ENCODE data around the gene DMD.

Gene DMD

DNA sequence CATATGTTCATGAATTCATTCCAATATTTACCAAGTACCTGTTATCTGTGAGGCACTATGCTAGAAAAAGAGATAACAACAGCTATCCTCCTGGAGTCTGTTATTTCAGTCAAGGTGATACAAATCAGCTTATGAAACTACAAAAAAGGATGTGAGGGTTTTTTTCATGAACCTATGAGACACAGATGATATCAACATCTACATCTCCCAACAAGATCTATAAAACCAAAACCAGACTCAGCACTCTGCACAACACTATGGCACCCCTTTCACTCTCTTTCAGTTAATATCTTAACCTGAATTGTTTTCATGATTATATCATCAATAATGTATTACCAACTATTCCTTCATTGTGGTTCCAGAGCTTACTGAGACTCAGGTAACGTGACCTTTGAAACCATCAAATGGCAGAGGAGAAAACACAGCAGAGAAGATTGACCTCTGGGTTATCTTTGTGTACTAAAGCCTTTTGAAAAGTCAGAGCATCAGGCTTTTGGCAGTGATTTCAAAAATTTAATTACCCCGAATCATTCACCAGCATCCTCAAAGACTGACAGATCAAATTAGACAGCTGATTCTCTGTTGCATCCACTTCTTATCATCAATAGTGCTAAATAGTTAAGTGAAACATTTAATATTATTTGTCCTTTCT lies 1894.9 kb downstream of the DMD start:
- DNase-seq = no peak

DNA sequence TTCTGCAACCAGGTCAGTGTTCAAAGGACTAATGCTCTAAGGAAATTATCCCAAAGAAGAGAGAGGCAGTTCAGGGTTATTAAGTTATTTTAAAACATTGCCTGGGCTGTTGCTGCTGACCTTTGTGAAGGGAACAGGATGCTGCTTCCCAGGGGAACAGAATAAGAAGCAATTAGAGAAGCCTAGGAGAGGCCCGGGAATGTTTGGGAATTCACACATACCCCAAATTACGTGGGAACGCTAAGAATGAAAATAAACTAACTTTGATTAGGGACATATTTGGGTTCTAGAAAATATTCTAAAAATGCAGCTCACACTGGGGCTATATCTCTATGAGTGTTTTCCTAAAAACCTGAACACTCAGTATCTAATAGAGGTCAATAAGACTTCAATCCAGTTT lies 1896.4 kb downstream of the DMD start:
- no peak for DNase-seq

- no peak for DNase-seq
Measured at GRCh38 chrX:31307952-31308351, 1903.4 kb downstream of the DMD start.

- no peak for DNase-seq
Measured at GRCh38 chrX:31302573-31303075, 1908.7 kb downstream of the DMD start.

DNA sequence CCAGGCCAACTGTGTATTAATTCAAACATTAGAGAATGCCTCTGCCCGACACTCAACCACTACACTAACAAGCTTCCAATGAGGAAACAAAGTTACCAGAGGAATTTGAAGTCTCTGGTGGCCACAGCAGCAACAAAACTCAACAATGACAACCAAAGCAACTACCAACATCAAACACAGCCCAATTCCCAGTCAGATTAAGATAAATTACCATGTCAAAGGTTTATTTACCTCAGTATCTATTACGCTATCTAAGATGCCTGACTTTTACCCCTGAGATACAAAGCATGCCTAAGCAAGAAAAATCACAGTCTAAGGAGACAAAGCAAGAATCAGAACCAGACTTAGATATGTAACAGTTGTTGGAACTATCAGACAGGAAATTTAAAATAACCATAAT lies 1909.4 kb downstream of the DMD start:
- DNase-seq = no peak

- no peak for DNase-seq
Measured at GRCh38 chrX:31301203-31301602, 1910.1 kb downstream of the DMD start.

- DNase-seq = no peak
Measured at GRCh38 chrX:31298916-31299315, 1912.4 kb downstream of the DMD start.

- DNase-seq = no peak
Measured at GRCh38 chrX:31297881-31298280, 1913.5 kb downstream of the DMD start.

- DNase-seq = no peak
Measured at GRCh38 chrX:31294475-31294874, 1916.9 kb downstream of the DMD start.

DNA sequence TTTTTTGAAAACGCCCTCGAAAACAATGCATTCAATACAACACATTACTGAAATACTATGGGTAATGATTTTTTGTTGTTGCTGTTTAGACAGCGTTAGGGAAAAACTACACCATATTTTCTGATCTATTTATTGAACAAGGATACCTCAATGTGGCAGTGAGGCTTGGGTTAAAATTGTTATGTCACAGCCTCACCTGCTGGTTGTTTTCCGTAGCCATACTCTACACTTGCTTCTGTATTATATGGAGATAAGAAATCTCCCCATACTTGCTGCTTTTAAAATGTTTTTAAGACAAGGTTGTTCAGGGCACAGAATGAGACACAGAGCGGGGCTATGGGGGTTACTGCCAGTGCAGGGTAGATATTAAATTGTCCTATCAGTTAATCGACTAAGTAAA lies 1917.9 kb downstream of the DMD start:
- DNase-seq = no peak

- DNase-seq = no peak
Measured at GRCh38 chrX:31291131-31291530, 1920.2 kb downstream of the DMD start.

- no peak for DNase-seq
Measured at GRCh38 chrX:31287861-31288260, 1923.5 kb downstream of the DMD start.

DNA sequence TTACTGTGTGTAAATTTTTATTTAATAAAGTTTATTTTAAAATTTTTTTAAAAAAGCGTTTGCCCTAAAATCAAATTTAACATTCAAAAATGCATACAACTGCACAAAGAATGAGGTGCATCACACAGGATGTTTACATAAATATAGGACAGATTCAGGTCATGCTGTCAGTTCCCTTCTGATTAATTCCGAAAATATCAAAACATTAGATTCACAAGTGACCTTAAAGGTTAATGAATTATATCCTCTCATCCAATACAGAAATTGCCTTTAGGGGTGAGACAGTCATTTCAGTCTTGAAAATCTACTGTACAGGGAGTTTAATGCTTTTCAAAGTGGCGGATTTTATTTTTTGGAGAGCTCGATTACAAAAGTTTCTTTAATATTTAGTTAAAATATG lies 1930.8 kb downstream of the DMD start:
- DNase-seq = no peak

DNA sequence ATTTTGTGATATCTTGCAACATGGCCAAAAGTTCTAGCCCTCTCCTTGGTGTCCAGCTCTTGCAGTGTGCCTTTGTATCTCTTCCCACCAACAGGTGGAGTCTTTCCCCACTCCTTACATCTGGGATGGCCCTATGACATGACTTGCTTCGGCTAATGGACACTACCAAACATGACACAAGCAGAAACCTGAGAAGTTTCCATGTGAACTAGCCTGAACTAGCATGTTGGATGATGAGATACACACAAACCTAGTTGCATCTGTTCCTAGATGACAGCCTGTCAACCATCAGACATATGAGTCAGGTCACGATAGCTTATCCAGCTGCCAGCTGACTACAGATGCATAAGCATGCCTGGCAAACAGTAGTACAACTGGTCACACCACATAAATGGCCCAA lies 1932.0 kb downstream of the DMD start:
- no peak for DNase-seq

DNA sequence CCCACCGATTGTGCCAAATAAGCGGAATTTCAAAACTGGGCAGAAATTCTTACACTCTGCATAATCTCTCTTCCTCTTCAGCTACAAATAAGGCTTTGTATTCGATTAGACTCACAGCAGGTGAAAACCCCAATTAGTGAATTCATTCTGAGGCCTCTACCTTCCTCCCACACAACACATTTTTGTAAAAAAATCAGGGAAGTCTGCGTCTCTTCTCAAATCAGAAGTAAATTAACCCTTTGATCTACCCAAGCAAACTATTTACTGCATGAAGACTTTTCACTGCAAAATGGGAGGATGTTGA lies 1938.9 kb downstream of the DMD start:
- no peak for DNase-seq

DNA sequence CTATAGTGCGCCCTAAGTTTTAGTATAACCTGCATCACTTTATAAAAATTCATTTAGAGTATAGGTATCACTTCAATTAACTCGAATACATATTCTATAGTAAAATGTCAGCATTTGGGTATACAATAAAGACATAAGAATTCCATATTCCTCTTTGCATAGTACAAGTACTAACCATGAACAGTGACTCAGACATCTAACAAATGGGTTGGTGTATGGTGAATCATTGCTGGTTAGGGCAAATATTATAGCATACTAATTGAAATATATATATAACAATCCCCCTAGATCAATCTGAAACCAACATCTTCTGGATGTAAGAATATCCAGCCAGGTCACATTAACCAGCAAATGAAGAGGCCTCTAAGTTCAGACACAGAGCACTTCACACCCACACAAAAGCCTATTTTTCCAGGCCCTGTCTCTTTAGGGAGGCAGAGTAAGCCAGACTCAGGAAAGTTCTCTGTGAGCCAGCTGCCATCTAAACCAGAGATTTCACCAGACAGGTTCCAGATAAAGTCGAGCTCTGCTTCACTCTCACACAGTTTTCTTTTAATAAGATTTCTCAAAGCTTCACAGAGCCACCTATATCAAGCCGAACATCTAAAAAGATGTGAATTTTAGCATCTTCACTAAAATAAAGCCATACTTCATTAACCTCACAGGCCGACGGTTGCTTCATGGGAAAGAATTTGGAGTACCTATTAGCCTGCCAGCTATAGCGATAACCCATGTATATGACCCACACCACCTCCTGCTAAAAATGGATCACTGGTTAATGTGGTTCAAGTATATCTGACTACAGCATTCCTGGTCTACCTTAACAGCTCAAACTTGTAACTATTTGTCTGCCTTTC lies 1939.5 kb downstream of the DMD start:
- no peak for DNase-seq

GRCh38 chrX:31269914-31270313 lies 1941.4 kb downstream of the DMD start:
- no peak for DNase-seq

DNA sequence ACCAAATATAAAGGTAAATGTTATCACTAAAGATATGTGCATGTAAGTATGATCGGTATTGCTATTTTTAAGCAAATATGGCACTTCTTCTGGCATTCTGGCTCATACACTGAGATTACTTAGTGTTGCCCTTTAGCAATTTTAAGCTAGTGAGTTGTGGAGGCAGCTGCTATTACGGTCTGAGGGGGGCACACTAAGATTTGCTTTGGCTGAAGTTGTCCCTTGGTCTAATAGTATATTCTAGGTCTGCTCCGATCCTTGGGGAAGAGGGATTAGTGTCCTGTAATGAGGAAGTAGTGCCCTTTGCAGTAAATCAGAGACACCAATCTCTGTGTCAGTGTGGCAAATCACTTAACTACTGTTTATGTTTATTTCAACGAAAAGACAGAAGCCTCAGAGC lies 1943.0 kb downstream of the DMD start:
- no peak for DNase-seq

GRCh38 chrX:31266203-31267076 lies 1944.9 kb downstream of the DMD start:
- DNase-seq = peak in 1 of 2 donors; percentile 27

DNA sequence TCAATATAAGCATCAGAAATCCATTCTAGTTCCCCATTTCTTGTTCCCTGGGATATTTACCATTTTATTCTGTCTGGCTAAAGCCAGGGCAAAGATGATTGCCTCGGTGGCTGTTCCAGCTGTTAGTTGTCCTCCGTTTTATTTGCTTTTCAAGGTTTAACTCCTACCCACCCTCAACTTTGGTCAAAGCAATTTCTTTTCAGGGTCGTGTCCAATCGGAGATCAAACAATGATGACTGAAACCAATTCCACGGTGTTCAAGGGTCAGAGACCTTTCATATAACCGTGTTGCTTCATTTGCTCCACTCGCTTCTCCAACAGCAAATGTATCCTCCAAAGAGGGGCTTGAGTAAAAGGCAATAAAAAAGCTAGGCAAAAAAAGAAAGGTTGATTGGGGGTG lies 1946.0 kb downstream of the DMD start:
- no peak for DNase-seq

DNA sequence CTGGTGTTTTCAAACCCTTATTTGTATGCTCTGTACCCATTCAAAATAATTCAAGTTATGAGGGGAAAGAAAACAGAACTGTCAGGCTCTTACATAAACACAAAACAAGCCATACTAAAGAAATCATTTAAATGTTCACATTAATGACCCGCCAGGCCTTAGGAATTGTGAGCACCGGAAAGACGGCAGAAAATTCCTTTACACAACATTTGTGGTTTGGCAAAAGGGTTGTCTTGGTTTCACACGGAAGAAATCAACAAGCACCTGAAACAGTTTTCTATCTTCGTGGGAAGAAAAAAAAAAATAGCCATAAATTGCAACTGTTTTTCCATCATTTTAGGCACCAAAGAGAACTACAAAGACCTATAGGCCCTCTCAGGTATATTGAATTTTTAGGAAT lies 1951.0 kb downstream of the DMD start:
- no peak for DNase-seq

GRCh38 chrX:31258166-31258565 lies 1953.2 kb downstream of the DMD start:
- DNase-seq = no peak

DNA sequence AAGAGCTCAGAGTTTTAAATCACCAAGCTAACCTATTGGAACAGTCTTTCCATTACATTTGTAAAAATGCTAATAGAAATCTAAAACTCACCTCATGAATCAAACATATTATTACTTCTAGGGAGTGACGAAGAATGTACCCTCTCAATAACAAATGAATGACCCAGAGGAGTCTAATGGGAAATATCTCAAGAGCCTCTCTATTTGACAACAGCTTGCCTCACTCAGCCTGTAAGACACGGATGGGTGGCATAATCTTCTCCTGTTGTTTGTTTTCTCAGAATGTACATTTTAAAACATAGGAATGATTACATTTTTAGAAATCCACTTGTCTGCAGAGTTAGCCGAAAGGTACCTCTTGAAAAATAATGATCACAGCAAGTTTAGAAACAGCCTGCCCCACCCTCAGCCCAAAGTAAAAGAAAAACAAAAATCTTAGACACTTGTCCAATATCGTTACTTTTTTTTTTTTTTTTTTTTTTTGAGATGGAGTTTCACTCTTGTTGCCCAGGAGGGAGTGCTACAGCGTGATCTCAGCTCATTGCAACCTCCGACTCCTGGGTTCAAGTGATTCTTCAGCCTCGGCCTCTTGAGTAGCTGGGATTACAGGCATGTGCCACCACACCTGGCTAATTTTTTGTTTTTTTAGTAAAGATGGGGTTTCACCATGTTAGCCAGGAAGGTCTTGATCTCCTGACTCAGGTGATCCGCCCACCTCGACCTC lies 1955.9 kb downstream of the DMD start:
- no peak for DNase-seq
